ENCODE measurements around the gene ADARB1.

GRCh38 chr21:45130324-45130774, 56.0 kb downstream of the ADARB1 start:
- TF ChIP-seq POLR2A (IDR thresholded peaks at IDR 0.05) (no peak), CTCF (IDR thresholded peaks at IDR 0.05) (no peak)

Data from stomach (tissue), 4 donors.